ENCODE data around the gene CABLES2. TPM values are rescaled to one million over a fixed set of nuclear protein-coding genes. Genes with fewer than 3 reads are reported as not detected.

Gene CABLES2
- total RNA-seq, 2 donors from 2014 or later, result 1.6 to 2.6 TPM

DNA sequence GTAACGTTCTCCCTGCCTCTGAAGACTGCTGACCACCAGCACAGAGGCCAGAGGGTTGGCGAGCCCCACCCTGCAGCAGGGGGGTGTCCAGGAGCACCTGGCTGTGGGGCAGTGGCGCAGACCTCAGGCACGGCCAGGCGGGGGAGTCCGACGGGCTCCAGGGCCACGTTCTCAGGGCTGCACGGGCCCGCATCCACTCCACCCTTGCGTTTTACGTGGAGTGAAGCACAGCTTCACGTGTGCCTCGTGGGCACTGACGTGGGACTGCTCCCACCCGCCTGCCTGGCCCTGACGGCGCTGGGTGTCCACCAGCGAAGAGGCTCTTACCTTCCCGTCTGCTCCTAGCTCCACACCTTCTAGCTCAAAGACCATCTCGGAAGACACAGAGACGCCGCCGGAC is 13.3 kb downstream of the CABLES2 start:
- Histone ChIP-seq H3K4me3 (no peak overlapping the region), H3K27ac (no peak overlapping the region), H3K4me1 (peaks cover under 1% of the 10 kb centered on the region), H3K36me3 (replicated peaks in 1 of 2; ENCODE audit: insufficient read depth in 1 of 2, low read depth in 2 of 2) (peaks cover 0 to 5% of the 10 kb centered on the region in 2 donors), H3K9me3 (no peaks in the 10 kb centered on the region), H3K27me3 (no peaks in the 10 kb centered on the region)
- ATAC-seq, result no peak
- 91 to 96% methylated on average over 8 to 24 of the region's 24 CpGs for WGBS, 2 donors
- intact Hi-C loops (cut with DNase I), result no loop called here
- TF ChIP-seq POLR2A (IDR thresholded peaks at IDR 0.05), result no peak
- TF ChIP-seq, protein P1, sequence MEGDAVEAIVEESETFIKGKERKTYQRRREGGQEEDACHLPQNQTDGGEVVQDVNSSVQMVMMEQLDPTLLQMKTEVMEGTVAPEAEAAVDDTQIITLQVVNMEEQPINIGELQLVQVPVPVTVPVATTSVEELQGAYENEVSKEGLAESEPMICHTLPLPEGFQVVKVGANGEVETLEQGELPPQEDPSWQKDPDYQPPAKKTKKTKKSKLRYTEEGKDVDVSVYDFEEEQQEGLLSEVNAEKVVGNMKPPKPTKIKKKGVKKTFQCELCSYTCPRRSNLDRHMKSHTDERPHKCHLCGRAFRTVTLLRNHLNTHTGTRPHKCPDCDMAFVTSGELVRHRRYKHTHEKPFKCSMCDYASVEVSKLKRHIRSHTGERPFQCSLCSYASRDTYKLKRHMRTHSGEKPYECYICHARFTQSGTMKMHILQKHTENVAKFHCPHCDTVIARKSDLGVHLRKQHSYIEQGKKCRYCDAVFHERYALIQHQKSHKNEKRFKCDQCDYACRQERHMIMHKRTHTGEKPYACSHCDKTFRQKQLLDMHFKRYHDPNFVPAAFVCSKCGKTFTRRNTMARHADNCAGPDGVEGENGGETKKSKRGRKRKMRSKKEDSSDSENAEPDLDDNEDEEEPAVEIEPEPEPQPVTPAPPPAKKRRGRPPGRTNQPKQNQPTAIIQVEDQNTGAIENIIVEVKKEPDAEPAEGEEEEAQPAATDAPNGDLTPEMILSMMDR (IDR thresholded peaks at IDR 0.05), result no peak
- no peak for DNase-seq

DNA sequence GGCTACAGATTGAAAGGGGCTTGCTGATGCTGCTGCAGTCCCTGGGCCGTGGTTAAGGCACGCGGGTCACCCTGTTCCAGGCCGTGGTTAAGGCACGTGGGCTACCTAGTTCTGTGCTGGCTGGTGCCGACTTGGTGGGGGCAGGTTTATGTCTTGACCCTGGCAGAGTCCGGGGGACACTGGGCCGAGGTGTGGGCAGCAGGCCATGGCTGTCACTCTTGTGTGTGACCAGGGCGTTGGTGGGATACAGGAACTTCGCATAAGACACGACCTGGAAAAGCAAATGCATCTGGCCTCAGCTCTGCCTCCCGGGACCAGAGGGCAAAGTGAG is 13.8 kb downstream of the CABLES2 start:
- H3K9me3 ChIP-seq, result no peaks in the 10 kb centered on the region
- H3K4me3 ChIP-seq, result no peak overlapping the region
- H3K4me1 ChIP-seq, result peaks cover 5% of the 10 kb centered on the region
- no peak overlapping the region for H3K27ac ChIP-seq
- H3K36me3 ChIP-seq (replicated peaks in 1 of 2; ENCODE audit: insufficient read depth in 1 of 2, low read depth in 2 of 2), result peaks cover 0 to 8% of the 10 kb centered on the region in 2 donors
- DNase-seq (no peak), ATAC-seq (no peak)
- intact Hi-C loops (cut with DNase I), result no loop called here
- TF ChIP-seq, protein P1 (IDR thresholded peaks at IDR 0.05), result no peak
- no peak for TF ChIP-seq POLR2A (IDR thresholded peaks at IDR 0.05)
- no peaks in the 10 kb centered on the region for H3K27me3 ChIP-seq
- 70 to 84% methylated on average over 2 to 10 of the region's 12 CpGs for WGBS, 2 donors

DNA sequence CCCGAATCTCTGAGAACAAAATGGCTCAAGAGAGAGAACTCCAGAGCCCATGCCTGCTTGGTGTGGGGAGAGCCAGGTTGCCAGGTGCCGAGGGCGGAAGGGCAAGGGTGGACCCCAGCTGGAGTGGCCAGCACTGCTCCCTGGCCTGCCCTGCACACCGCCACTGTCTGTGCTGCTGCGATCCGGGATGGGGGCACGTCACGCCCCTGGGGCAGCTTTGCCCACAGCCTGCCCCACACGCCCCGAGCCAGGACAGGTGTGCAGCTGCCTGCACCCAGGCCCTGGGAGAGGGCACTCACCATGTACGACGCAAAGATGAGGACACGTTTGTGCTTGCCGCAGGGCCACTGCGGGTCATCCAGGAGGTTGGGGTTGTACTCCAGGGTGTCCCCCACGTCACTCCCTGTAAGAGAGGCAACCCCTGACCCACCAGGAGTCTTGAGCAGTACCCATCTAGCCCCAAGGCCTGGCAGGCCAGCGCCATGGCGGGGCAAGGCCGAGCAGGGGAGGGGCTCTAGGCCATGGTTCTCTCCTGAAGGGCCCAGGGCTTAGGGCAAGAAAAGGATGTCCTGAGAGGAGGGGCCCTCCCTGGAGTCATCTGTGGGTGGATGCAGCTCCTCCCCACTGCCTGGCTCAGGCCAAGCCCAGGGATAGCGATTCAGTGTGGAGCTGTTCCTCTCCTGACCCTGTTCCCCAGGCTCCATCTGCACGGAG is 14.3 kb downstream of the CABLES2 start:
- intact Hi-C loops (cut with DNase I), result no loop called here
- Histone ChIP-seq H3K4me3 (no peak overlapping the region), H3K36me3 (replicated peaks in 1 of 2; ENCODE audit: insufficient read depth in 1 of 2, low read depth in 2 of 2) (peaks cover 0 to 8% of the 10 kb centered on the region in 2 donors), H3K27ac (no peak overlapping the region), H3K9me3 (no peaks in the 10 kb centered on the region), H3K27me3 (no peaks in the 10 kb centered on the region), H3K4me1 (peaks cover 10% of the 10 kb centered on the region)
- no peak for DNase-seq
- 80 to 100% methylated on average over 1 to 20 of the region's 21 CpGs for WGBS, 2 donors
- ATAC-seq, result no peak
- no peak for TF ChIP-seq POLR2A (IDR thresholded peaks at IDR 0.05)
- TF ChIP-seq, protein P1 (IDR thresholded peaks at IDR 0.05), result no peak

DNA sequence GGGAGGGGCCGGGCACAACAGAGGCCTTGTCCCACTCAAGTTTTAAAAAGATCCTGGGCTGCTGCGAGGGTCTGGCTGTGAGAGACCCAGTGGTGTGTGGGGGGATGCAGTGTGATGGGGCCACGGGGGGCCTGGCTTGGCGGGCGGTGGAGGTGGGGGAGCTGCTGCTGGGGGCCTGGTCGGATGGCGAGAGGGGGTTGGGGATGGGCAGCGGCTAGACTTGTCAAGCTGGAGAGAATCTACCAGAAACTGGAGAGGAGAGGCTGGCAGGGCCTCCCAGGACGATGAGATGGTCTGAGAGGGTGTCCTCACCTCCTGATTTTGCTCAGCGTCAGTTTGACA is 15.0 kb downstream of the CABLES2 start:
- Histone ChIP-seq H3K27me3 (no peaks in the 10 kb centered on the region), H3K9me3 (no peaks in the 10 kb centered on the region), H3K27ac (no peak overlapping the region), H3K4me3 (no peak overlapping the region), H3K36me3 (replicated peaks in 1 of 2; ENCODE audit: insufficient read depth in 1 of 2, low read depth in 2 of 2) (peaks cover 0 to 8% of the 10 kb centered on the region in 2 donors), H3K4me1 (peaks cover 14% of the 10 kb centered on the region)
- WGBS, 2 donors, result 87 to 96% methylated on average over 8 to 10 of the region's 10 CpGs
- intact Hi-C loops (cut with DNase I), result no loop called here
- TF ChIP-seq, protein P1 (IDR thresholded peaks at IDR 0.05), result no peak
- no peak for TF ChIP-seq POLR2A (IDR thresholded peaks at IDR 0.05)
- no peak for DNase-seq
- no peak for ATAC-seq
